Loucy (cell line): ENCODE results near the gene ZMYND8.

Source experiments
- H2AFZ ChIP-seq: fragments of 200-600 bp; sonication (generic); 2 replicates; pipeline ENCODE4 v1.6.0; 2016; ENCODE audit warnings: antibody characterized with exemption, mild to moderate bottlenecking, low read length, moderate library complexity
- H3F3A ChIP-seq: fragments of 200-600 bp; 2 replicates; pipeline ENCODE4 v1.6.0; 2016; ENCODE audit warnings: antibody characterized with exemption, low read depth, mild to moderate bottlenecking
- H3K27me3 ChIP-seq: fragments of 200-600 bp; sonication (generic); 2 replicates; pipeline ENCODE4 v1.6.1; 2014; ENCODE audit warnings: low read length, mild to moderate bottlenecking; ENCODE audit not compliant: insufficient read depth, poor library complexity, severe bottlenecking
- H3K36me3 ChIP-seq: fragments of 200-600 bp; sonication (generic); 2 replicates; pipeline ENCODE4 v1.6.1; 2016; ENCODE audit warnings: low read length; ENCODE audit not compliant: insufficient read depth
- H3K4me1 ChIP-seq: fragments of 200-600 bp; sonication (generic); 2 replicates; pipeline ENCODE4 v1.5.1; 2014; ENCODE audit warnings: low read length, mild to moderate bottlenecking; ENCODE audit not compliant: insufficient read depth, poor library complexity, severe bottlenecking
- H3K4me2 ChIP-seq: fragments of 200-600 bp; sonication (generic); 2 replicates; pipeline ENCODE4 v1.6.0; 2014; ENCODE audit warnings: antibody characterized with exemption, low read length, low read depth, mild to moderate bottlenecking; ENCODE audit not compliant: poor library complexity, severe bottlenecking
- H3K4me3 ChIP-seq: fragments of 200-600 bp; sonication (generic); 2 replicates; pipeline ENCODE4 v1.5.1; 2014; ENCODE audit warnings: low read length, mild to moderate bottlenecking, mixed read lengths; ENCODE audit not compliant: poor library complexity, severe bottlenecking
- H3K79me2 ChIP-seq: fragments of 200-600 bp; sonication (generic); 2 replicates; pipeline ENCODE4 v1.6.1; 2014; ENCODE audit warnings: low read length; ENCODE audit not compliant: insufficient read depth
- H3K9ac ChIP-seq: fragments of 200-600 bp; sonication (generic); 2 replicates; pipeline ENCODE4 v1.6.0; 2014; ENCODE audit warnings: mild to moderate bottlenecking, low read depth, low read length, moderate library complexity; ENCODE audit not compliant: poor library complexity, severe bottlenecking
- H3K9me2 ChIP-seq: fragments of 200-600 bp; sonication (generic); replicated peaks from 2 replicates; pipeline ENCODE4 v1.6.1; 2016; ENCODE audit warnings: low read depth, low read length, mixed read lengths
- H3K9me3 ChIP-seq: fragments of 200-600 bp; sonication (generic); 2 replicates; pipeline ENCODE4 v1.6.1; 2014; ENCODE audit warnings: mild to moderate bottlenecking, antibody characterized with exemption, low read length, low read depth; ENCODE audit not compliant: insufficient read depth
- H4K20me1 ChIP-seq: fragments of 200-600 bp; sonication (generic); 2 replicates; pipeline ENCODE4 v1.6.0; 2014; ENCODE audit warnings: antibody characterized with exemption, low read length, mild to moderate bottlenecking; ENCODE audit not compliant: insufficient read depth, poor library complexity, severe bottlenecking
- CTCF ChIP-seq: fragments of 200-600 bp; sonication (generic); conservative IDR thresholded peaks from 2 replicates; pipeline ENCODE4 v1.5.1; 2014; ENCODE audit warnings: mild to moderate bottlenecking, antibody characterized with exemption, low read length
- EZH2phosphoT487 ChIP-seq: fragments of 200-600 bp; IDR thresholded peaks from 2 replicates; pipeline ENCODE4 v1.6.1; 2018; ENCODE audit warnings: antibody characterized with exemption, mild to moderate bottlenecking, moderate library complexity, borderline replicate concordance

The ZMYND8 gene

GRCh38 chr20:47337413-47337812 is 19.1 kb downstream of the ZMYND8 start:
- H4K20me1 ChIP-seq, result peaks cover 86% of the 10 kb centered on the region
- no peak overlapping the region for H3K4me2 ChIP-seq
- H3K79me2 ChIP-seq, result peaks cover 99% of the 10 kb centered on the region
- H3K9ac ChIP-seq, result no peak overlapping the region
- no peaks in the 10 kb centered on the region for H3K27me3 ChIP-seq
- H3K36me3 ChIP-seq, result peaks cover 70% of the 10 kb centered on the region; the same call in 1 of the 2 replicates
- TF ChIP-seq CTCF (no peak), EZH2phosphoT487 (no peak)
- H3K9me3 ChIP-seq, result no peaks in the 10 kb centered on the region
- no peak overlapping the region for H2AFZ ChIP-seq
- no peaks in the 10 kb centered on the region for H3K4me1 ChIP-seq
- no peaks in the 10 kb centered on the region for H3F3A ChIP-seq
- H3K4me3 ChIP-seq, result no peak overlapping the region
- H3K9me2 ChIP-seq, result no peaks in the 10 kb centered on the region

- H3K9ac ChIP-seq, result no peak overlapping the region
- H2AFZ ChIP-seq, result no peak overlapping the region
- peaks cover 95% of the 10 kb centered on the region for H4K20me1 ChIP-seq
- H3K36me3 ChIP-seq, result peaks cover 79% of the 10 kb centered on the region; the same call in 1 of the 2 replicates
- H3K27me3 ChIP-seq, result no peaks in the 10 kb centered on the region
- H3K4me2 ChIP-seq, result no peak overlapping the region
- peaks cover 100% of the 10 kb centered on the region for H3K79me2 ChIP-seq
- H3K4me3 ChIP-seq, result no peak overlapping the region
- H3F3A ChIP-seq, result no peaks in the 10 kb centered on the region
- H3K9me2 ChIP-seq, result no peaks in the 10 kb centered on the region
- H3K9me3 ChIP-seq, result no peaks in the 10 kb centered on the region
- no peaks in the 10 kb centered on the region for H3K4me1 ChIP-seq
- no peak for TF ChIP-seq CTCF
- no peak for TF ChIP-seq EZH2phosphoT487
Measured at GRCh38 chr20:47336129-47336754, 20.3 kb downstream of the ZMYND8 start.

GRCh38 chr20:47335251-47336128 is 21.0 kb downstream of the ZMYND8 start:
- TF ChIP-seq CTCF (no peak), EZH2phosphoT487 (no peak)
- Histone ChIP-seq H3K4me2 (no peak overlapping the region), H3K36me3 (peaks cover 81% of the 10 kb centered on the region; the same call in 1 of the 2 replicates), H3K4me3 (no peak overlapping the region), H2AFZ (no peak overlapping the region), H3K4me1 (no peaks in the 10 kb centered on the region), H4K20me1 (peaks cover 95% of the 10 kb centered on the region), H3K79me2 (peaks cover 100% of the 10 kb centered on the region), H3K9ac (no peak overlapping the region), H3K9me3 (no peaks in the 10 kb centered on the region), H3K9me2 (no peaks in the 10 kb centered on the region), H3F3A (no peaks in the 10 kb centered on the region), H3K27me3 (no peaks in the 10 kb centered on the region)
